WTC11 (cell line): ENCODE results near the gene SYNE3. TPM values are rescaled to one million over a fixed set of nuclear protein-coding genes. Genes with fewer than 3 reads are reported as not detected.

Experiments
- ATAC-seq: fragments of 200-7000 bp; cut with Tn5 transposase; 2 replicates; pipeline ENCODE4 v1.10.0; 2021; ENCODE audit warnings: mild to moderate bottlenecking, moderate library complexity
- CTCF ChIA-PET: fragments of 300-600 bp; sonication (Branson Sonifier 250); formaldehyde crosslinking; loops from one replicate; lab custom pipeline; 2021; ENCODE audit warnings: antibody characterized with exemption; lab: Charles Lee
- POLR2A ChIA-PET: fragments of 350-600 bp; sonication (Branson Sonifier 250); formaldehyde crosslinking; loops from one replicate; lab custom pipeline; 2021; ENCODE audit warnings: antibody characterized with exemption; lab: Charles Lee
- DNase-seq: peaks from one replicate; pipeline ENCODE4 v3.0.0; 2021; ENCODE audit warnings: low spot score
- H3K27ac Mint-ChIP-seq: 2 replicates; pipeline ENCODE4 v1.8.0; 2021; ENCODE audit warnings: mixed read lengths
- H3K27me3 Mint-ChIP-seq: 2 replicates; pipeline ENCODE4 v1.8.0; 2021; ENCODE audit warnings: low read depth, mild to moderate bottlenecking, moderate library complexity, mixed read lengths
- H3K36me3 Mint-ChIP-seq: 2 replicates; pipeline ENCODE4 v1.8.0; 2021; ENCODE audit warnings: mixed read lengths
- H3K4me1 Mint-ChIP-seq: 2 replicates; pipeline ENCODE4 v1.8.0; 2022; ENCODE audit warnings: mixed read lengths
- H3K4me3 Mint-ChIP-seq: 2 replicates; pipeline ENCODE4 v1.8.0; 2021; ENCODE audit warnings: mild to moderate bottlenecking, moderate library complexity, mixed read lengths
- H3K9me3 Mint-ChIP-seq: 2 replicates; pipeline ENCODE4 v1.8.0; 2021; ENCODE audit warnings: mixed read lengths
- ATF1 ChIP-seq: sonication (generic); formaldehyde crosslinking; IDR thresholded peaks from 2 replicates; pipeline ENCODE4 v1.8.1; 2023; ENCODE audit warnings: mild to moderate bottlenecking, moderate library complexity, missing genetic modification reagents
- ELF4 ChIP-seq: sonication (generic); formaldehyde crosslinking; IDR thresholded peaks from 2 replicates; pipeline ENCODE4 v1.8.1; 2022; ENCODE audit warnings: low read depth, mild to moderate bottlenecking, moderate library complexity, missing genetic modification reagents
- EMX1 ChIP-seq: fragments of 250-450 bp; sonication (Bioruptor Pico); IDR thresholded peaks from 2 replicates; pipeline ENCODE4 v1.8.0; 2021; ENCODE audit warnings: mild to moderate bottlenecking
- ESRRA ChIP-seq: sonication (generic); formaldehyde crosslinking; IDR thresholded peaks from 2 replicates; pipeline ENCODE4 v1.8.1; 2022; ENCODE audit warnings: mild to moderate bottlenecking, missing genetic modification reagents, borderline replicate concordance
- ETV6 ChIP-seq: sonication (generic); formaldehyde crosslinking; IDR thresholded peaks from 2 replicates; pipeline ENCODE4 v1.8.1; 2022; ENCODE audit warnings: mild to moderate bottlenecking, missing genetic modification reagents
- FOXJ3 ChIP-seq: sonication (generic); formaldehyde crosslinking; IDR thresholded peaks from 2 replicates; pipeline ENCODE4 v1.9.0; 2021; ENCODE audit warnings: missing genetic modification reagents, mild to moderate bottlenecking, borderline replicate concordance
- PRRX2 ChIP-seq: fragments of 250-450 bp; sonication (Bioruptor Pico); IDR thresholded peaks from 2 replicates; pipeline ENCODE4 v1.8.0; 2021; ENCODE audit warnings: mild to moderate bottlenecking
- TEAD1 ChIP-seq: sonication (generic); formaldehyde crosslinking; IDR thresholded peaks from 2 replicates; pipeline ENCODE4 v1.8.0; 2022; ENCODE audit warnings: mild to moderate bottlenecking, missing genetic modification reagents
- TEAD4 ChIP-seq: sonication (generic); formaldehyde crosslinking; IDR thresholded peaks from 2 replicates; pipeline ENCODE4 v1.8.0; 2022; ENCODE audit warnings: mild to moderate bottlenecking, missing genetic modification reagents
- ZNF396 ChIP-seq: fragments of 250-450 bp; sonication (Bioruptor Pico); IDR thresholded peaks from 2 replicates; pipeline ENCODE4 v1.8.0; 2021; ENCODE audit warnings: mild to moderate bottlenecking, moderate library complexity, borderline replicate concordance
- ZNF423 ChIP-seq: fragments of 250-450 bp; sonication (Bioruptor Pico); IDR thresholded peaks from 2 replicates; pipeline ENCODE4 v2.1.2; 2022; ENCODE audit warnings: mild to moderate bottlenecking, moderate library complexity
- total RNA-seq: library from RNA; stranded (reverse); gene quantifications from 3 replicates; pipeline ENCODE4 v1.2.3, GENCODE V29; 2021
- TF ChIP-seq, protein P1 (sequence below): fragments of 250-450 bp; sonication (Bioruptor Pico); IDR thresholded peaks from 2 replicates; pipeline ENCODE4 v1.9.0; 2021; ENCODE audit warnings: mild to moderate bottlenecking
- TF ChIP-seq, protein P2 (sequence below): fragments of 250-450 bp; sonication (Bioruptor Pico); IDR thresholded peaks from 2 replicates; pipeline ENCODE4 v1.9.0; 2021; ENCODE audit warnings: mild to moderate bottlenecking
- TF ChIP-seq, protein P3 (sequence below): sonication (generic); formaldehyde crosslinking; IDR thresholded peaks from 2 replicates; pipeline ENCODE4 v1.8.1; 2023; ENCODE audit warnings: mild to moderate bottlenecking, missing genetic modification reagents, borderline replicate concordance
- TF ChIP-seq, protein P4 (sequence below): sonication (generic); formaldehyde crosslinking; IDR thresholded peaks from 2 replicates; pipeline ENCODE4 v1.8.1; 2023; ENCODE audit warnings: mild to moderate bottlenecking, missing genetic modification reagents
- TF ChIP-seq, protein P5 (sequence below): sonication (generic); formaldehyde crosslinking; IDR thresholded peaks from 2 replicates; pipeline ENCODE4 v1.8.1; 2022; ENCODE audit warnings: mild to moderate bottlenecking, missing genetic modification reagents, moderate library complexity, borderline replicate concordance
- TF ChIP-seq, protein P6 (sequence below): sonication (generic); formaldehyde crosslinking; IDR thresholded peaks from 2 replicates; pipeline ENCODE4 v1.8.0; 2023; ENCODE audit warnings: missing genetic modification reagents
- TF ChIP-seq, protein P7 (sequence below): fragments of 250-450 bp; sonication (Bioruptor Pico); conservative IDR thresholded peaks from 2 replicates; pipeline ENCODE4 v1.9.0; 2021; ENCODE audit warnings: mild to moderate bottlenecking

Gene SYNE3
- total RNA-seq, 1 experiment from 2014 or later, result 0.24 TPM

DNA sequence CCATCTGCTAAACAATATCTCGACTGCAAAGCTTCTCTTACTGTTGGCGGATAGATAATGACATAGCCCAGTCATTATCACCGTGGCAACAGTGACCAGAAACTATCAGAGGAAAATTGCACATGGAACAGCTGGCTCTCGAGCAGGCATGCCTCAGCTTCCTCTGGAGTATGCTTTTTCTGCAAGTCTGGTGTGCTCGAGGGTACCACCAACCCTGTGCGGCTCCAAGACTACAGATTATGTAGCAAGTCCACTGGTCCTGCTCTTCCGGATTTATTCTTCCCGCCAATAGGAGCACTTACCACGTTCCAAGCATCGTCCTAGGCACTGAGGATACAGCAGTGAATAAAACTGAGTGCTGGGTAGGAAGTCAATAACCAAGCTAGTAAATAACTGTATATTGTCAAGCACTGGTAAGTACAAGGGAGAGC, 17.0 kb upstream of the SYNE3 start (continued):
- TF ChIP-seq TEAD4, result no peak
- TF ChIP-seq, protein P1, sequence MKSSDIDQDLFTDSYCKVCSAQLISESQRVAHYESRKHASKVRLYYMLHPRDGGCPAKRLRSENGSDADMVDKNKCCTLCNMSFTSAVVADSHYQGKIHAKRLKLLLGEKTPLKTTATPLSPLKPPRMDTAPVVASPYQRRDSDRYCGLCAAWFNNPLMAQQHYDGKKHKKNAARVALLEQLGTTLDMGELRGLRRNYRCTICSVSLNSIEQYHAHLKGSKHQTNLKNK (CRISPR knock-in tag), result no peak
- TF ChIP-seq, protein P2, sequence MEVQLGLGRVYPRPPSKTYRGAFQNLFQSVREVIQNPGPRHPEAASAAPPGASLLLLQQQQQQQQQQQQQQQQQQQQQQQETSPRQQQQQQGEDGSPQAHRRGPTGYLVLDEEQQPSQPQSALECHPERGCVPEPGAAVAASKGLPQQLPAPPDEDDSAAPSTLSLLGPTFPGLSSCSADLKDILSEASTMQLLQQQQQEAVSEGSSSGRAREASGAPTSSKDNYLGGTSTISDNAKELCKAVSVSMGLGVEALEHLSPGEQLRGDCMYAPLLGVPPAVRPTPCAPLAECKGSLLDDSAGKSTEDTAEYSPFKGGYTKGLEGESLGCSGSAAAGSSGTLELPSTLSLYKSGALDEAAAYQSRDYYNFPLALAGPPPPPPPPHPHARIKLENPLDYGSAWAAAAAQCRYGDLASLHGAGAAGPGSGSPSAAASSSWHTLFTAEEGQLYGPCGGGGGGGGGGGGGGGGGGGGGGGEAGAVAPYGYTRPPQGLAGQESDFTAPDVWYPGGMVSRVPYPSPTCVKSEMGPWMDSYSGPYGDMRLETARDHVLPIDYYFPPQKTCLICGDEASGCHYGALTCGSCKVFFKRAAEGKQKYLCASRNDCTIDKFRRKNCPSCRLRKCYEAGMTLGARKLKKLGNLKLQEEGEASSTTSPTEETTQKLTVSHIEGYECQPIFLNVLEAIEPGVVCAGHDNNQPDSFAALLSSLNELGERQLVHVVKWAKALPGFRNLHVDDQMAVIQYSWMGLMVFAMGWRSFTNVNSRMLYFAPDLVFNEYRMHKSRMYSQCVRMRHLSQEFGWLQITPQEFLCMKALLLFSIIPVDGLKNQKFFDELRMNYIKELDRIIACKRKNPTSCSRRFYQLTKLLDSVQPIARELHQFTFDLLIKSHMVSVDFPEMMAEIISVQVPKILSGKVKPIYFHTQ (CRISPR knock-in tag), result no peak
- TF ChIP-seq, protein P3, sequence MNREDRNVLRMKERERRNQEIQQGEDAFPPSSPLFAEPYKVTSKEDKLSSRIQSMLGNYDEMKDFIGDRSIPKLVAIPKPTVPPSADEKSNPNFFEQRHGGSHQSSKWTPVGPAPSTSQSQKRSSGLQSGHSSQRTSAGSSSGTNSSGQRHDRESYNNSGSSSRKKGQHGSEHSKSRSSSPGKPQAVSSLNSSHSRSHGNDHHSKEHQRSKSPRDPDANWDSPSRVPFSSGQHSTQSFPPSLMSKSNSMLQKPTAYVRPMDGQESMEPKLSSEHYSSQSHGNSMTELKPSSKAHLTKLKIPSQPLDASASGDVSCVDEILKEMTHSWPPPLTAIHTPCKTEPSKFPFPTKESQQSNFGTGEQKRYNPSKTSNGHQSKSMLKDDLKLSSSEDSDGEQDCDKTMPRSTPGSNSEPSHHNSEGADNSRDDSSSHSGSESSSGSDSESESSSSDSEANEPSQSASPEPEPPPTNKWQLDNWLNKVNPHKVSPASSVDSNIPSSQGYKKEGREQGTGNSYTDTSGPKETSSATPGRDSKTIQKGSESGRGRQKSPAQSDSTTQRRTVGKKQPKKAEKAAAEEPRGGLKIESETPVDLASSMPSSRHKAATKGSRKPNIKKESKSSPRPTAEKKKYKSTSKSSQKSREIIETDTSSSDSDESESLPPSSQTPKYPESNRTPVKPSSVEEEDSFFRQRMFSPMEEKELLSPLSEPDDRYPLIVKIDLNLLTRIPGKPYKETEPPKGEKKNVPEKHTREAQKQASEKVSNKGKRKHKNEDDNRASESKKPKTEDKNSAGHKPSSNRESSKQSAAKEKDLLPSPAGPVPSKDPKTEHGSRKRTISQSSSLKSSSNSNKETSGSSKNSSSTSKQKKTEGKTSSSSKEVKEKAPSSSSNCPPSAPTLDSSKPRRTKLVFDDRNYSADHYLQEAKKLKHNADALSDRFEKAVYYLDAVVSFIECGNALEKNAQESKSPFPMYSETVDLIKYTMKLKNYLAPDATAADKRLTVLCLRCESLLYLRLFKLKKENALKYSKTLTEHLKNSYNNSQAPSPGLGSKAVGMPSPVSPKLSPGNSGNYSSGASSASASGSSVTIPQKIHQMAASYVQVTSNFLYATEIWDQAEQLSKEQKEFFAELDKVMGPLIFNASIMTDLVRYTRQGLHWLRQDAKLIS (CRISPR knock-in tag), result no peak
- no peak for TF ChIP-seq ETV6 (CRISPR knock-in tag)
- TF ChIP-seq ATF1 (CRISPR knock-in tag), result no peak

DNA sequence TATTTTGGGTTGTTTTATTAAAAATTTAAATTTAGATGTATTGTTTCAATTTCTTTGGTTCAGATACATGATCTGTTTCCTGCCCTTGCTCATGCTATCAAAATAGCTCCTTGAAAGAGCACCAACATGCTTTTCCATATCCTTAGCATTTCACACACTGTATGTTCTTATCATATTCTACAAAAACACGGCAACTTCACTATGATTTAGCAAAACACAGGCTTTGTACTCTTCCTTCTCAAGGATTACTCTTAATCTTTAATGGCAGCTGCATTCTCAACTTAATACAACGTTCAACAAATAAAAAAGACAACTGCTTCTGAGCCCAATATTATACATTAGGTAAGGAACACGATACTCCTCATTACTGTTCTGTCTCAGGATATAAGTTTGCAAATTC, 15.5 kb upstream of the SYNE3 start:
- POLR2A ChIA-PET, result no interaction called here
- DNase-seq (no peak), ATAC-seq (no peak)
- H3K36me3 Mint-ChIP-seq, result peaks cover 23% of the 10 kb centered on the region
- H3K27ac Mint-ChIP-seq, result no peak overlapping the region
- CTCF ChIA-PET, result no interaction called here
- H3K4me1 Mint-ChIP-seq, result peaks cover 35% of the 10 kb centered on the region
- H3K9me3 Mint-ChIP-seq, result no peaks in the 10 kb centered on the region
- peak overlapping the region; percentile 93 for H3K4me3 Mint-ChIP-seq
- TF ChIP-seq, protein P4, sequence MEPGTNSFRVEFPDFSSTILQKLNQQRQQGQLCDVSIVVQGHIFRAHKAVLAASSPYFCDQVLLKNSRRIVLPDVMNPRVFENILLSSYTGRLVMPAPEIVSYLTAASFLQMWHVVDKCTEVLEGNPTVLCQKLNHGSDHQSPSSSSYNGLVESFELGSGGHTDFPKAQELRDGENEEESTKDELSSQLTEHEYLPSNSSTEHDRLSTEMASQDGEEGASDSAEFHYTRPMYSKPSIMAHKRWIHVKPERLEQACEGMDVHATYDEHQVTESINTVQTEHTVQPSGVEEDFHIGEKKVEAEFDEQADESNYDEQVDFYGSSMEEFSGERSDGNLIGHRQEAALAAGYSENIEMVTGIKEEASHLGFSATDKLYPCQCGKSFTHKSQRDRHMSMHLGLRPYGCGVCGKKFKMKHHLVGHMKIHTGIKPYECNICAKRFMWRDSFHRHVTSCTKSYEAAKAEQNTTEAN, result no peak
- TF ChIP-seq, protein P5, sequence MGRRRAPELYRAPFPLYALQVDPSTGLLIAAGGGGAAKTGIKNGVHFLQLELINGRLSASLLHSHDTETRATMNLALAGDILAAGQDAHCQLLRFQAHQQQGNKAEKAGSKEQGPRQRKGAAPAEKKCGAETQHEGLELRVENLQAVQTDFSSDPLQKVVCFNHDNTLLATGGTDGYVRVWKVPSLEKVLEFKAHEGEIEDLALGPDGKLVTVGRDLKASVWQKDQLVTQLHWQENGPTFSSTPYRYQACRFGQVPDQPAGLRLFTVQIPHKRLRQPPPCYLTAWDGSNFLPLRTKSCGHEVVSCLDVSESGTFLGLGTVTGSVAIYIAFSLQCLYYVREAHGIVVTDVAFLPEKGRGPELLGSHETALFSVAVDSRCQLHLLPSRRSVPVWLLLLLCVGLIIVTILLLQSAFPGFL, result no peak
- TF ChIP-seq, protein P6, sequence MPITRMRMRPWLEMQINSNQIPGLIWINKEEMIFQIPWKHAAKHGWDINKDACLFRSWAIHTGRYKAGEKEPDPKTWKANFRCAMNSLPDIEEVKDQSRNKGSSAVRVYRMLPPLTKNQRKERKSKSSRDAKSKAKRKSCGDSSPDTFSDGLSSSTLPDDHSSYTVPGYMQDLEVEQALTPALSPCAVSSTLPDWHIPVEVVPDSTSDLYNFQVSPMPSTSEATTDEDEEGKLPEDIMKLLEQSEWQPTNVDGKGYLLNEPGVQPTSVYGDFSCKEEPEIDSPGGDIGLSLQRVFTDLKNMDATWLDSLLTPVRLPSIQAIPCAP (CRISPR knock-in tag), result no peak
- TF ChIP-seq FOXJ3 (CRISPR knock-in tag) (no peak), ZNF396 (CRISPR knock-in tag) (no peak), PRRX2 (CRISPR knock-in tag) (no peak), ESRRA (CRISPR knock-in tag) (no peak), TEAD1 (CRISPR knock-in tag) (no peak), ZNF423 (CRISPR knock-in tag) (no peak), ELF4 (no peak), EMX1 (CRISPR knock-in tag) (no peak)
- TF ChIP-seq, protein P7, sequence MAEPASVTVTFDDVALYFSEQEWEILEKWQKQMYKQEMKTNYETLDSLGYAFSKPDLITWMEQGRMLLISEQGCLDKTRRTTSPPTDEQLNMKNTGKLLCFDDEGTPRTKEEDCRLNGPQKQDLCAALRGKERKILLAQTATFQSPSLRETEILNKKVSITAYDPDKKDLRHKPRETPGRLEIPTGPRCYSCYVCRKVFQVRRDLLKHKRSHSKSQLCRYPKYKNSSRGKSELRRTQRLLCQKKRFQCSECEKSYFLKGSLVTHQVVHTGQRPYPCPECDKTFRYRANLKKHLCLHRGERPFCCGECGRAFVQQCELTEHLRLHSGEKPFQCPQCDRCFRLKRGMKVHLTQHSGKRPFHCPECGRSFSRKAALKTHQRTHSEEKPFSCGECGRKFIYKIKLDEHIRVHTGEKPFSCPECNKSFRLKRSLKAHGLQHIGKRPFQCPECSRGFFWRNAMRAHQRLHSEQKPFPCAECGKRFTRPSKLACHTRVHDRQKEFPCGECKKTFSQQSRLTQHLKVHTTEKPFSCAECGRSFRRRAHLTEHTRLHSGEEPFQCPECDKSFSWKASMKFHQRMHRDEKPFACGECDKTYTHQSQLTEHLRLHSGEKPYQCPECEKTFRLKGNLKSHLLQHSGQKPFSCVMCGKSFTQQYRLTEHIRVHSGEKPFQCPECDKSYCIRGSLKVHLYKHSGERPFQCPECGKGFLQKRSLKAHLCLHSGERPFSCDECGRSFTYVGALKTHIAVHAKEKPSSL (CRISPR knock-in tag), result no peak
- H3K27me3 Mint-ChIP-seq, result no peaks in the 10 kb centered on the region
